GM18502 (cell line): ENCODE measurements around the gene NUB1.

ENCODE experiments used
- ATAC-seq: cut with Tn5 transposase; IDR thresholded peaks from one replicate; pipeline ENCODE4 v1.9.1; 2021; ENCODE audit warnings: mild to moderate bottlenecking; ENCODE audit not compliant: unreplicated experiment, poor library complexity

NUB1 gene

DNA sequence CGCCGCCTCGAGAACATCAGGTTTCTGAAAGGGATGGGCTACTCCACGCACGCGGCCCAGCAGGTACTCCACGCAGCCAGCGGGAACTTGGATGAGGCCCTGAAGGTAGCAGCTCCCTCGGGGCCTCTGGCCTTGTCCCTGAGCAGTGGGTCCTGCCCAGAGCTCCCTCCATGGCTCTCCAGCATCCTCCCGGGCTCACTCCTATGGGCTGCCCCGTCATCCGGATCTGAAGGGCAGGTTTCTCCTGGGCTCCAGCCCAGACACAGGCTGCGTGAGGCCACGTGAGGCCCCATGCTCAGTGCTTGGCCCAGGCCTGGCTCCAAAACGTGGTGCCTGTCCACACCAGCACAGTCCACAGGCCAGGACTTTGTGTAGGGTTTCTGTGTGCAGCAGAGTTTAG lies 32.5 kb downstream of the NUB1 start:
- no peak for ATAC-seq

- no peak for ATAC-seq
Observed at GRCh38 chr7:151374726-151375125, 33.1 kb downstream of the NUB1 start.

DNA sequence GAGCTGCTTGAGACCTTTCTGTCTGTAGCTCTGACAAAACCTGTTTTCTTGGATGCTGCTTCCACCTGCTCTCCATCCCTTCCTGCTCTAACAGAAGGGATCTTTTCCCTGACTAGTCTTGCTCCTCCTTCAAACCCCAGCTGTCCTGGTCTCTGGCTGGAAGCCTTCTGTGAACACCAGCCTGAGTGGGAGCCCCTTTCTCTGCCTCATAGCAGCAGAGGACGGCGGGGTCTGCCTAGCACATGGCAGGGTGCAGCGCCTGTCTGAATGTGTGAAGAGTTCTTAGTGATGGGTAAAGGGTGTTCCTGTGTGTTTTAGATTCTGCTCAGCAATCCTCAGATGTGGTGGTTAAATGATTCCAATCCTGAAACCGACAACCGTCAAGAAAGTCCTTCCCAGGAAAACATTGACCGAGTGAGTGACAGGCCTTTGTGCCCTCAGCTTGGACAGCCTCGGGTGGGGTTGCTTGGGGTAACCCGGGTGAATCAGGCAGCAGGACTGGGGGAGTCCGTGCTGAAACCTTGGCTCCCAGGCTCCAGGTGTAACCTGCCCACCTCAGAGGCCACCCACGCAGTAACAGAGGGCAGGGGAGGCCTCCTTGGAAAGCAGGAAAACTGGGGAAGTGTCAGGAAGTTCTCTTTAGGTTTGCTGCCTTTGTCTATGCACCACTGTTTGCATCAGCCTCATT lies 34.1 kb downstream of the NUB1 start:
- no peak for ATAC-seq

- ATAC-seq: no peak
Observed at GRCh38 chr7:151376218-151376902, 34.7 kb downstream of the NUB1 start.

- ATAC-seq: no peak
Observed at GRCh38 chr7:151377406-151377805, 35.8 kb downstream of the NUB1 start.

GRCh38 chr7:151378011-151378410 lies 36.4 kb downstream of the NUB1 start:
- ATAC-seq: no peak

- ATAC-seq: no peak
Observed at GRCh38 chr7:151378496-151379192, 37.0 kb downstream of the NUB1 start.

GRCh38 chr7:151379193-151379520 lies 37.5 kb downstream of the NUB1 start:
- no peak for ATAC-seq

- ATAC-seq: no peak
Observed at GRCh38 chr7:151379534-151380198, 38.1 kb downstream of the NUB1 start.

DNA sequence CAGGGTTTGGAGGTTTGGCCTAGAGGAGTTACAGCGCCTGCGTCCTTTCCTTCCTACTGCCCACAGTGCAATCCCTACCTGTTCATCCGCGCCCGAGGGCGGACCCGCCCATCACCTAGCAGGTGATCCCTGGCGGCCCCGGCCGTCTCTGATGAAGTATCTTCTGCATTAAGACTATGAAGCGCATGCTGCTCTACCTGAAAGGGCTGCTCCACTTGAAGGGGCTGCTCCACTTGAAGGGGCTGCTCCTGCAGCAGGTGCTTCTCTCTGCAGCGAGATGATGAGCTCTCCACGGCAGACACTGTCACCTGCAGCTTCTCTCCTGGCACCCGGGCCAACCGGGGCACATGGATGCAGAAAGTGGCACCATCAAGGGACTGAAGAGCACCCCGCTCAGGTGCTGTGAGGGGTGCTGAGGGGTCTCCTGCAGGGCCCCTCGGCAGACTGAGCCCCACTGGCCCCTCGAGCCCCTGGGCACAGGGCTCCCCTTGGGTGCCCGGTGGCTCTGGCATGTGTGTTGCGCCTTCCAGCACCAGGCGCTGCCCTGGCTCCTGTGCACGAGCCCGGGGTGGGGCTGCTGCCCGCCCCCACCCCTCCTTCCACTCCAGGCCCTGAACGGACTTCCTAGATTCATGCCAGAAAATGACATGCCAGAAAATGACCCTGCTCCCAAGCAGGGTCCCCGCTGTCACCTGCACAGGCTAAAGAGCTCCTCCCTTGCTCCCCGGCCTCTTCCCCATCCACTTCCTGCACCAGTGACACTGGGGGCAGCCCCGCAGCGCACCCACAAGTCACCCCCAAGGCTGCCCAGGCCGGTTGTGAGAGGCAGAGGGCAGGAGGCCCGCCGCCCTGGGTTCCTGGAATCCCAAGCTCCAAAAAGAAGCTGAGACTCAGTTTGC lies 38.8 kb downstream of the NUB1 start:
- no peak for ATAC-seq

- ATAC-seq: no peak
Observed at GRCh38 chr7:151381098-151381347, 39.4 kb downstream of the NUB1 start.

DNA sequence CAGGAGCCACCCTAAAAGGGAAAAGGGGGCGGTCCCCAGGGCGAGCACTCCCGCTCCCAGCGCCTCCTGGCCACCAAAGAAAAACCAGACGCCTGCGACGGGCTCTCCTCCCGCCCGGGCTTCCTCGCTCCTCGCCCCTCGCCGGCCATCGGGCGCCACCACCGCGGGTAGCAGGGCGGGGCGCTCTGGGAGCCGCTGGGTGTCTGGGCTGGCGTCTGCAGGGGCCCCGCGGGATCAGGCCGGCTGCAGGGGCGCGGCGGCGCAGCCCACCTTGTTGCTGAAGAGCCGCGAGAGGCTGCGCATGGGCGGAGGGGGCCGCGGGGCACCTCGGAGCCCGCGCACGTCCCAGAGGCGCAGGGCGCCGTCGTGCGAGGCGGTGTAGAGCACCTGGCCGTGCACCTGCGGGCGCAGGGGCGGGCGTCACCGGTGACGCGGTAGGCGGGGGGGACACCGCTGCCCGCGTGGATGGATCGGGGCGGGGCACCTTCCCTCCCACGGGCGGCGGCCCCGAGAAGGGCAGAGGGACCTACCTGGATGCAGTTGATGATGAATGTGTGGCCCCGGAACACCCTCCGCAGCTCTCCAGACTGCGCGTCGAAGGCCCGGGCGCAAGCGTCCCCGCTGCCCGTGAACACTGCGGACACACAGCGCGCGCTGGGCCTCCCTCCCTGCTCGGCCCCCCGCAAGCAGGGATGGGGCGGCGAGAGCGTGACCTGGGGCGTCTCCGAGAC lies 39.9 kb downstream of the NUB1 start:
- no peak for ATAC-seq

DNA sequence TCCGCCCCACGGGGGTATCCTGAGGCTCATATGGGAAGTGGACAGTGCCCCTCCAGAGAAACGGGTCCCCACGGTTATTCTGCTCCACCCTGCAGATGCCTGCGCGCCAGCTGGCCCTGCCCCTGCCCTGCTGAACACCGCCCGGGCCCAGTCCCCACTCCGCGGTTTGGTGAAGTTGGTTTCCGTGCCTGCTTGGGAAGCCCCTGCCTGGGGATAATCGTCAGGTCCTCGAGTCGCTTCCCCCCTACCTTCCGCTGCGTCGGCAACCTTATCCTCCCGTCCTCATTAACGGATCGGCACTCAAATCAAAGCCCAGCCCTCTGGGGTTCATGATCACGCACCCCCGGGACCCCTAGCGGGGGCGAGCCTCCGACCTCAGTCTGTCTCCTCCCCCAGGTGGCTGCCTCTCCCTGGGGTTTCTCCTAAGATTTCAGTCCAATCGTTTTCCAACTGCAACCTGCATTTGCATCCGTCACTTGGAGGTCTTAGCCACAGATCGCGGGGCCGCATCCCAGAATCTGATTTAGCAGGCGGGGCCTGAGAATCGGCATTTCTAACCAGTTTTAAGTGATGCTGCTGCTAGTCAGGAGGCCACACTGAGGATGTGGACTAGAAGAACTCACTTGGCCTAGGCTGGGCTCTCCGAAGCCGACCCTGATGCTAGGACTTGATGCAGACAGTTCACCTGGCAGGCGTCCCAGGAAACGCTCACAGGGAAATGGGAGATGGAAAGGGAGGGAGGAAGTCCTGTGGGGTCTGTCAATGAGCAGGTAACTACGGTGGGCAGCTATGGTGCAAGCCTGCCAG lies 40.7 kb downstream of the NUB1 start:
- no peak for ATAC-seq

- ATAC-seq: no peak
Observed at GRCh38 chr7:151383638-151384351, 42.2 kb downstream of the NUB1 start.

GRCh38 chr7:151384352-151384697 lies 42.7 kb downstream of the NUB1 start:
- no peak for ATAC-seq

- ATAC-seq: no peak
Observed at GRCh38 chr7:151384776-151385625, 43.4 kb downstream of the NUB1 start.

GRCh38 chr7:151385626-151386300 lies 44.2 kb downstream of the NUB1 start:
- ATAC-seq: no peak
